ENCODE measurements around the gene SP1. TPM values are rescaled to one million over a fixed set of nuclear protein-coding genes. Genes with fewer than 3 reads are reported as not detected.
"Not testable (repeated sequence)": the region's sequence is repeated elsewhere in the genome, so short reads cannot be mapped to it uniquely, and the experiment has no call there.

SP1 gene
- total and polyA plus RNA-seq, 4 experiments from 2014 or later, result 4.3 to 110 (median 59.7) TPM

- H3K27ac Mint-ChIP-seq, result peak overlapping the region in 2 of 7 donors; percentile 46 to 61
- H3K9me3 Mint-ChIP-seq, result no peaks in the 10 kb centered on the region
- Histone ChIP-seq H3K9me3 (ENCODE audit: control insufficient read depth in 1 of 2, low read length in 2 of 2) (no peaks in the 10 kb centered on the region), H3K36me3 (ENCODE audit: insufficient read depth, low read length) (peaks cover 17% of the 10 kb centered on the region), H3K4me1 (ENCODE audit: insufficient read depth, low read length) (peaks cover 20% of the 10 kb centered on the region), H3K27ac (ENCODE audit: low read depth, low read length) (no peak overlapping the region), H3K27me3 (ENCODE audit: insufficient read depth, low read length) (no peaks in the 10 kb centered on the region), H3K4me3 (ENCODE audit: low read length in 2 of 2) (no peak overlapping the region)
- peak overlapping the region in 1 of 8 donors; percentile 27 for H3K4me3 Mint-ChIP-seq
- peaks cover 0 to 13% of the 10 kb centered on the region in 2 donors for H3K36me3 Mint-ChIP-seq
- H3K4me1 Mint-ChIP-seq, result peaks cover 15 to 32% (median 18%) of the 10 kb centered on the region in 4 donors
- H3K27me3 Mint-ChIP-seq, result no peaks in the 10 kb centered on the region
- intact Hi-C loops (cut with micrococcal nuclease), result no loop called here
- CTCF ChIA-PET (ENCODE audit: partially characterized antibody), result interaction anchor here (0.8 to 2.7 kb wide), 6 partner anchors 66 to 97 kb away, joined by 3 to 42 read pairs (median 6); partner anchors contain the start of gene AAAS
- POLR2A ChIA-PET (ENCODE audit: partially characterized antibody), result interaction anchor here (1.2 to 2.0 kb wide), 3 partner anchors 36 to 90 kb away, joined by 3 to 8 read pairs (median 3); partner anchors contain the start of gene TARBP2
- no peak for DNase-seq
Measured at GRCh38 chr12:53418221-53418620, 38.2 kb downstream of the SP1 start.

- H3K27me3 ChIP-seq (ENCODE audit: insufficient read depth, low read length), result no peaks in the 10 kb centered on the region
- H3K4me3 ChIP-seq (ENCODE audit: low read length in 2 of 2), result no peak overlapping the region
- no peak overlapping the region for H3K4me3 Mint-ChIP-seq
- H3K36me3 Mint-ChIP-seq, result peaks cover 0 to 4% of the 10 kb centered on the region in 2 donors
- DNase-seq, result no peak
- POLR2A ChIA-PET (ENCODE audit: partially characterized antibody), result interaction anchor here (1.0 to 1.1 kb wide), 2 partner anchors 16 to 21 kb away, joined by 3 read pairs; partner anchors contain the start of gene PRR13
- peaks cover 13% of the 10 kb centered on the region for H3K4me1 ChIP-seq (ENCODE audit: insufficient read depth, low read length)
- intact Hi-C loops (cut with micrococcal nuclease), result loop anchor here (2.0 kb wide), 1 partner anchor 81 kb away; the partner anchor contains the start of gene TARBP2
- H3K27me3 Mint-ChIP-seq, result no peaks in the 10 kb centered on the region
- peaks cover 11 to 32% (median 14%) of the 10 kb centered on the region in 4 donors for H3K4me1 Mint-ChIP-seq
- no peaks in the 10 kb centered on the region for H3K9me3 Mint-ChIP-seq
- peak overlapping the region in 2 of 7 donors; percentile 67 to 82 for H3K27ac Mint-ChIP-seq
- CTCF ChIA-PET (ENCODE audit: partially characterized antibody), result interaction anchor here (0.9 to 5.5 kb wide), 8 partner anchors 41 to 98 kb away, joined by 3 to 203 read pairs (median 16); partner anchors contain the start of genes AAAS, NPFF and SP1
- peaks cover 6% of the 10 kb centered on the region for H3K36me3 ChIP-seq (ENCODE audit: insufficient read depth, low read length)
- H3K27ac ChIP-seq (ENCODE audit: low read depth, low read length), result no peak overlapping the region
- no peaks in the 10 kb centered on the region for H3K9me3 ChIP-seq (ENCODE audit: control insufficient read depth in 1 of 2, low read length in 2 of 2)
Measured at GRCh38 chr12:53419756-53420155, 39.8 kb downstream of the SP1 start.

- ChIA-PET CTCF (ENCODE audit: partially characterized antibody) (interaction anchor here (0.9 to 5.5 kb wide), 13 partner anchors 19 to 155 kb away, joined by 3 to 203 read pairs (median 14); partner anchors contain the start of genes NPFF, PRR13 and SP1), POLR2A (ENCODE audit: partially characterized antibody) (interaction anchor here (0.7 to 2.4 kb wide), 5 partner anchors 41 to 79 kb away, joined by 4 to 22 read pairs (median 5); partner anchors contain the start of genes SP1 and TARBP2)
- H3K36me3 Mint-ChIP-seq; H3K9me3 ChIP-seq (ENCODE audit: control insufficient read depth in 1 of 2, low read length in 2 of 2); H3K27me3 ChIP-seq (ENCODE audit: insufficient read depth, low read length); H3K27me3 Mint-ChIP-seq; H3K27ac Mint-ChIP-seq; H3K4me3 ChIP-seq (ENCODE audit: low read length in 2 of 2); H3K27ac ChIP-seq (ENCODE audit: low read depth, low read length); H3K36me3 ChIP-seq (ENCODE audit: insufficient read depth, low read length); intact Hi-C loops (cut with micrococcal nuclease); H3K4me3 Mint-ChIP-seq; H3K9me3 Mint-ChIP-seq; DNase-seq: not testable (repeated sequence)
- peaks cover 10 to 23% (median 12%) of the 10 kb centered on the region in 4 donors for H3K4me1 Mint-ChIP-seq
- peaks cover 11% of the 10 kb centered on the region for H3K4me1 ChIP-seq (ENCODE audit: insufficient read depth, low read length)
Measured at GRCh38 chr12:53422247-53422646, 42.3 kb downstream of the SP1 start.

GRCh38 chr12:53423597-53423996 lies 43.6 kb downstream of the SP1 start, which contains the start of gene AMHR2:
AMHR2 (plus strand) TSS chr12:53423855; CDS start chr12:53423935, 80 bp downstream.
- Histone ChIP-seq H3K4me1 (ENCODE audit: insufficient read depth, low read length) (peaks cover 5% of the 10 kb centered on the region), H3K4me3 (ENCODE audit: low read length in 2 of 2) (no peak within 1 kb of the TSS), H3K36me3 (ENCODE audit: insufficient read depth, low read length) (no peaks in the 10 kb centered on the region), H3K9me3 (ENCODE audit: control insufficient read depth in 1 of 2, low read length in 2 of 2) (no peaks in the 10 kb centered on the region), H3K27me3 (ENCODE audit: insufficient read depth, low read length) (no peaks in the 10 kb centered on the region), H3K27ac (ENCODE audit: low read depth, low read length) (no peak within 1 kb of the TSS)
- Mint-ChIP-seq H3K4me1 (peaks cover 5 to 12% (median 11%) of the 10 kb centered on the region in 4 donors), H3K9me3 (no peaks in the 10 kb centered on the region), H3K4me3 (no peak within 1 kb of the TSS), H3K27me3 (no peaks in the 10 kb centered on the region), H3K27ac (no peak within 1 kb of the TSS), H3K36me3 (no peaks in the 10 kb centered on the region)
- intact Hi-C loops (cut with micrococcal nuclease), result no loop called here
- ChIA-PET CTCF (ENCODE audit: partially characterized antibody) (interaction anchor here (0.6 to 5.5 kb wide), 9 partner anchors 16 to 99 kb away, joined by 3 to 203 read pairs (median 10); partner anchors contain the start of genes NPFF and SP1), POLR2A (ENCODE audit: partially characterized antibody) (interaction anchor here (1.9 kb wide), 1 partner anchor 71 kb away, joined by 4 read pairs; no protein-coding TSS in a partner anchor)
- DNase-seq, result no peak

- no peak overlapping the region for H3K4me3 Mint-ChIP-seq
- H3K36me3 Mint-ChIP-seq, result no peaks in the 10 kb centered on the region
- H3K27ac Mint-ChIP-seq, result no peak overlapping the region
- H3K27me3 Mint-ChIP-seq, result no peaks in the 10 kb centered on the region
- no peaks in the 10 kb centered on the region for H3K36me3 ChIP-seq (ENCODE audit: insufficient read depth, low read length)
- H3K27ac ChIP-seq (ENCODE audit: low read depth, low read length), result no peak overlapping the region
- ChIA-PET POLR2A (ENCODE audit: partially characterized antibody) (interaction anchor here (1.2 kb wide), 2 partner anchors 17 to 104 kb away, joined by 3 read pairs; partner anchors contain the start of gene PRR13), CTCF (ENCODE audit: partially characterized antibody) (interaction anchor here (1.7 to 5.5 kb wide), 5 partner anchors 72 to 85 kb away, joined by 9 to 203 read pairs (median 24); partner anchors contain the start of gene NPFF)
- H3K9me3 Mint-ChIP-seq, result no peaks in the 10 kb centered on the region
- no peaks in the 10 kb centered on the region for H3K9me3 ChIP-seq (ENCODE audit: control insufficient read depth in 1 of 2, low read length in 2 of 2)
- no peak for DNase-seq
- intact Hi-C loops (cut with micrococcal nuclease), result no loop called here
- H3K4me1 ChIP-seq (ENCODE audit: insufficient read depth, low read length), result peaks cover 5% of the 10 kb centered on the region
- H3K4me1 Mint-ChIP-seq, result peaks cover 5 to 9% (median 6%) of the 10 kb centered on the region in 4 donors
- H3K4me3 ChIP-seq (ENCODE audit: low read length in 2 of 2), result no peak overlapping the region
- no peaks in the 10 kb centered on the region for H3K27me3 ChIP-seq (ENCODE audit: insufficient read depth, low read length)
Measured at GRCh38 chr12:53424626-53425514, 44.9 kb downstream of the SP1 start.

GRCh38 chr12:53425515-53426150 lies 45.7 kb downstream of the SP1 start:
- Histone ChIP-seq H3K27me3 (ENCODE audit: insufficient read depth, low read length) (no peaks in the 10 kb centered on the region), H3K9me3 (ENCODE audit: control insufficient read depth in 1 of 2, low read length in 2 of 2) (no peaks in the 10 kb centered on the region), H3K4me1 (ENCODE audit: insufficient read depth, low read length) (peaks cover 5% of the 10 kb centered on the region), H3K4me3 (ENCODE audit: low read length in 2 of 2) (no peak overlapping the region), H3K27ac (ENCODE audit: low read depth, low read length) (no peak overlapping the region), H3K36me3 (ENCODE audit: insufficient read depth, low read length) (no peaks in the 10 kb centered on the region)
- no peak overlapping the region for H3K27ac Mint-ChIP-seq
- peaks cover 5 to 7% (median 6%) of the 10 kb centered on the region in 4 donors for H3K4me1 Mint-ChIP-seq
- no peaks in the 10 kb centered on the region for H3K27me3 Mint-ChIP-seq
- no peaks in the 10 kb centered on the region for H3K36me3 Mint-ChIP-seq
- intact Hi-C loops (cut with micrococcal nuclease), result no loop called here
- DNase-seq, result no peak
- no peaks in the 10 kb centered on the region for H3K9me3 Mint-ChIP-seq
- ChIA-PET CTCF (ENCODE audit: partially characterized antibody) (interaction anchor here (1.7 to 2.2 kb wide), 2 partner anchors 72 to 83 kb away, joined by 9 to 24 read pairs; no protein-coding TSS in a partner anchor), POLR2A (ENCODE audit: partially characterized antibody) (interaction anchor here (1.2 kb wide), 2 partner anchors 16 to 105 kb away, joined by 3 read pairs; partner anchors contain the start of gene PRR13)
- H3K4me3 Mint-ChIP-seq, result no peak overlapping the region
